Kidney epithelial cell (primary cell): ENCODE data around the gene NRP1. TPM values are rescaled to one million over a fixed set of nuclear protein-coding genes. Genes with fewer than 3 reads are reported as not detected.

Source experiments
- DNase-seq: peaks from one replicate; pipeline ENCODE4 v3.0.0-alpha.2; 2010; ENCODE audit warnings: low read depth
- H3K27me3 ChIP-seq: 2 replicates; pipeline ENCODE4 v1.6.0; 2011; ENCODE audit warnings: low read length; ENCODE audit not compliant: control insufficient read depth, insufficient read depth
- H3K36me3 ChIP-seq: 2 replicates; pipeline ENCODE4 v1.5.1; 2011; ENCODE audit warnings: low read length; ENCODE audit not compliant: control insufficient read depth, insufficient read depth
- H3K4me3 ChIP-seq: 2 replicates; pipeline ENCODE4 v1.5.1; 2011; ENCODE audit warnings: low read depth, mild to moderate bottlenecking, control low read depth, low read length
- total RNA-seq: library from RNA; depleted of rRNA; stranded (reverse); fragments of >200 nt; gene quantifications from 2 replicates; pipeline ENCODE4 v1.2.3, GENCODE V29; 2015
- TF ChIP-seq, protein P1 (sequence below): IDR thresholded peaks from 2 replicates; pipeline ENCODE4 v1.5.1; 2011; ENCODE audit warnings: mild to moderate bottlenecking, moderate library complexity, low read length, control low read depth, inconsistent platforms; ENCODE audit not compliant: insufficient read depth, poor library complexity, severe bottlenecking

Gene NRP1
- total RNA-seq, 1 donor from 2014 or later, result 72.6 TPM

DNA sequence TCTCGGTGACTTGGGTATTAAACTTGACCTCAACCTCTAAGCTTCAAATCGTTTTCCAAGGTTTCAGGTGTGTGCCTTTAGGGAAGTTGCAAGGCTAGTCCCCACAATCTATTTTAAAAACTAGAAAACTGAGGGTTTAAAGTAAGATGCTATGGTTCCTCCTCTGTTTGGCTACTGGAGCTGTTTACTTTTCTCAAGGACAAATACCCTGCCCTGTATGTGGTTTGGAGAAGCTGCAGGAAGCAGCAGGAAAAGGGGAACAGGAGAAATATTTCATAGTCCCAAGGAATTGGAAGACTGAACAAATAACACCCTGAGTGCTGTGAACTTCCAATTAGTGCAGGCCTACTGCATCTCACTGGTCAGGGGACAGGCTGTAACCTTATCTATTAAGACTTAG is 135.9 kb downstream of the NRP1 start:
- H3K27me3 ChIP-seq, result no peaks in the 10 kb centered on the region
- H3K4me3 ChIP-seq, result no peak overlapping the region
- TF ChIP-seq, protein P1, sequence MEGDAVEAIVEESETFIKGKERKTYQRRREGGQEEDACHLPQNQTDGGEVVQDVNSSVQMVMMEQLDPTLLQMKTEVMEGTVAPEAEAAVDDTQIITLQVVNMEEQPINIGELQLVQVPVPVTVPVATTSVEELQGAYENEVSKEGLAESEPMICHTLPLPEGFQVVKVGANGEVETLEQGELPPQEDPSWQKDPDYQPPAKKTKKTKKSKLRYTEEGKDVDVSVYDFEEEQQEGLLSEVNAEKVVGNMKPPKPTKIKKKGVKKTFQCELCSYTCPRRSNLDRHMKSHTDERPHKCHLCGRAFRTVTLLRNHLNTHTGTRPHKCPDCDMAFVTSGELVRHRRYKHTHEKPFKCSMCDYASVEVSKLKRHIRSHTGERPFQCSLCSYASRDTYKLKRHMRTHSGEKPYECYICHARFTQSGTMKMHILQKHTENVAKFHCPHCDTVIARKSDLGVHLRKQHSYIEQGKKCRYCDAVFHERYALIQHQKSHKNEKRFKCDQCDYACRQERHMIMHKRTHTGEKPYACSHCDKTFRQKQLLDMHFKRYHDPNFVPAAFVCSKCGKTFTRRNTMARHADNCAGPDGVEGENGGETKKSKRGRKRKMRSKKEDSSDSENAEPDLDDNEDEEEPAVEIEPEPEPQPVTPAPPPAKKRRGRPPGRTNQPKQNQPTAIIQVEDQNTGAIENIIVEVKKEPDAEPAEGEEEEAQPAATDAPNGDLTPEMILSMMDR, result no peak
- peaks cover 2% of the 10 kb centered on the region for H3K36me3 ChIP-seq
- no peak for DNase-seq

DNA sequence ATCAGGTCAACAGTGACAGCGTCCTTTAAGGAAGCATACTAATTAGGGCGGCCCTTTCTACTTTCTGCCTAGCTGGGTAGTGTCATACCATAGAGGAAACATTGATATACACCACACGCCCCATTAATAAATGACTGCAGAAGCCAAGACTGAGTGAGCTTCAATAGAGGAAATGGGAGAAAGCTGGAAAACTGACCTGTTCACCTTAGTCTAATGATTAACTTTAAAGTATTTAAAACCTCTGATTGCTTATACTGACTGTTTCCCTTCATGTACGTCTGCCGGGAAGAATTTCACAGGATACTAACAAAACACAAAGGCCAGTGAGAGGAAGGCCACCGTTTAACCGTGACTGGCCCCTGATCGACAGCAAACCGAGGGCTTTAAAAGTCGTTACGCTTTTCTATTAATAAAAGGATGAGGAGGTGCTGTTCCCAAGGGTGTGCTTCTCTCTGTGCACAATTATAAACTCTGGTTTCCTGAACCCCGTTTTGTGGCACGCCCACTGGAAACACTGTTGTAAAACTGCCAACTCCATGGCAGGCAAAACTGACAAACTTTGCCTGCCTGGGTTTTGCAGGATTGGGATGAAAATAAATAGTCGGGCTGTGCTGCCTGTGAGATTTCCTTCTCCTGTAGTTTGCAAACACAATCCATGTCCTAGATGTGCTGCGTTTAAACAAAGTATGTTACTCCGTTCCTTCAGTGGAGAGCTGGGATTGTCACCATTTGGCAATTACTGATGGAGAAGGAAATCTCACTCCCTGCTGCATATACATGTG is 137.6 kb downstream of the NRP1 start:
- DNase-seq, result peak; percentile 90
- peaks cover 1% of the 10 kb centered on the region for H3K36me3 ChIP-seq
- no peak overlapping the region for H3K4me3 ChIP-seq
- TF ChIP-seq, protein P1, result no peak
- H3K27me3 ChIP-seq, result no peaks in the 10 kb centered on the region

DNA sequence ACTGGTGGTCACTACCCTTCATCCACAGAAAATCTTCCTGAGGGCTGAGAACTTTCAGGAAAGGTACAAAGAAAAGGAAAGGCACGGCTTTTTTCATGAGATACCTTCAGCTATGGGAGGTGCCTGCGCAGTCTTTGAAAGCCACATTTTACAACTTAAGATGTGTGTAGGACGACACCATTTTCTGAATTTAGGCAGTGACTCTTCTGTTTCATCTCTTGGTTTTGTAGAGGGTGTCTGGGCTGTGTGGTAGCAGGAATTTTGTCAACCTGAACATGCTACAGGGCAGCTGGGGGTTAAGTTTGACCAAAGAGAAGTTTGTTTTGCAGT is 138.1 kb downstream of the NRP1 start:
- no peak for DNase-seq

DNA sequence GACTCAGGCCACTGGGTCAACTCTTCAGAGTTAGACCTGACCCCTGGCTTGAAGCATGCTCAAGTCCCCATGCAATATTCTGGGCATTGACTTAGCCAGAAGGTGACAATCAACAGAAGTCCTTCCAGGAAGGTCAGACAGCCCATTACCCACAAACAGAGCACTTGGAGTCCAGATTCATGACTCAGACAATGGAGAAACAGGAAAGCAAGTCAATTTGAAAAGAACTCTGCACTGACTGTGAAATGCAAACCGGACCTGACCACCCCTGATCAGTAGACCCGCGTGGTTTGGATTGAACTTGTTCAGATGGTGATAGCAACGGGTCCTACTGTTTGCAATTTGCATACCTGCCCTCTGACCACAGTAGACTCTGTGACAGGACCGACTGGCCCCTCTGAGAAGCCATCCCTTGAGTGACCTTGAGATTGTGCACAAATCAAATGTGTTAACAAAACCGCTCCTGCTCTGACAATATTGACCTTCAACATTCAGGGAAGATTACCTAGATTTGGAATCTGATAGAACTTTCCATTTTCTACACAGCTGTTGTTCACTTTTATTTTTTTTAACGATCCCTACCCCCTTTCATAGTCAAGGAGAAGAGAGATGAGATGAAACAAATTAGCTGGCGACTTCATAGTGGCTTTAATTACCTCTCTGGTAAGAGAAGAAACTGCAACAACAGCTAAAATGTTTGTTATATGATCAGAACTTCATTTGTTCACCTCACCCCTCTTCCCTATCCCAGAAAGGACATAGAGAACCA is 138.7 kb downstream of the NRP1 start:
- Histone ChIP-seq H3K4me3 (no peak overlapping the region), H3K36me3 (peaks cover 1% of the 10 kb centered on the region)
- DNase-seq, result no peak

More for the DNA sequence above, 138.1 kb downstream of the NRP1 start:
- Histone ChIP-seq H3K27me3 (no peaks in the 10 kb centered on the region), H3K36me3 (peaks cover 1% of the 10 kb centered on the region), H3K4me3 (no peak overlapping the region)
- TF ChIP-seq, protein P1, result no peak

DNA sequence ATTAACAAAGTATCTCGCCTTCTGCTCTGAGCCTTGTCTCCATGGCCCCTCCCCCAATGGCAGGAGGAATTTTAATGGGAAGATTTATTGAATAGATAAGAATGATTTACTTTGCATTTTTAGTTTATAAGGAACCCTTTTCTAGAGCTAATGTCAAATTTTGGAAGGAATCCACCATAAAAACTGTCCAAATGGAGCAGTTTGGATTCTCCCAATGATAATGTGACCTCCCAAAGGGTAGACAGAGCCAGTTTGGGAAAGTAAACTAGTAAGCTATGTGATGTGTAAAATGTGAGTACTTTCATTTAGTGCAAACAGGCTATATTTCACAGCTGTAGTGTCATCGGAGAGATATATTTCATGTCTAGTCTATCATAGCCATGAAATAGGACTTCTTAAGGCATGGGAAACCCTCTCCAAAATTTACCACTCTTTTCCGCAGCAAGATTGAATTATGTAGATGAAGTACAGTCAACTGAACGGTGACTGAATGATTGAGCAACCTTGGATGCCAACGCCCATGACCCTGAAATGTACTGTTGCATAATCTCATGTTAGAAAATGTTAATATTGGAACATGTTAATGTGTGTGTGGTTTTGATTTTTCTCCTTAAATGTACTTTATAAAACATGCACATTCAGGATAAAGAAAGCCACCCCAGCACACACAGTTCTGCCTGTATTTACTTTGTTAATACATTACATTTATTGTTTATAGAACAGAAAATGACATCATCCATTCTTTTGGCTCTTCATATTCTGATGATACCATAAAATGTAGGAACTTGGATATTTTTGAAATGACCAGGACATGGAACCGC is 140.6 kb downstream of the NRP1 start:
- TF ChIP-seq, protein P1, result no peak
- no peaks in the 10 kb centered on the region for H3K27me3 ChIP-seq
- DNase-seq, result no peak
- no peak overlapping the region for H3K4me3 ChIP-seq
- peaks cover 1% of the 10 kb centered on the region for H3K36me3 ChIP-seq

More for the DNA sequence above, 138.7 kb downstream of the NRP1 start:
- TF ChIP-seq, protein P1, result no peak
- H3K27me3 ChIP-seq, result no peaks in the 10 kb centered on the region
